ENCODE measurements around the gene REEP2. TPM values are rescaled to one million over a fixed set of nuclear protein-coding genes. Genes with fewer than 3 reads are reported as not detected.
"Not testable (repeated sequence)": the region's sequence is repeated elsewhere in the genome, so short reads cannot be mapped to it uniquely, and the experiment has no call there.

The REEP2 gene
- polyA plus RNA-seq, 1 experiment: 24.7 TPM

DNA sequence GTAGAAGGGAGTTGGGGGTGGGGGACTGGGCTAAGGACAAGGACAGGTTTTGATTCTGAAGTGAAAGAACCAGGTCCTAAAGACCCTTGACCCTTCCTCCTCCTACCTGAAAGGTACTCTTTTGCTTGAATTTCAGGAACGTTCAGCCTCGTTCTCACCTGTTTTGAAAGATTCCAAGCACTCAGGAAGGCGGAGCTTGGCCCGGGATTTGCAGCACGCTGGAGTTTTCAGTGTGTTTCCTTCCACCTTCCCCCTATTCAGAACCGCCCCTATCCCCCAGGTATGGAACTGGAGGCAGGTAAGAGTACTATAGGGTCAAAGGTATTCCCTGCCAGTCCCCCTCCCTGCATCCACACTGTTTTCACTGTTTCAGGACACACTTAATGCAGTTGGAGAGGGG, 33.5 kb downstream of the REEP2 start:
- DNase-seq (ENCODE audit: low read depth, low spot score): no peak
- ChIA-PET CTCF (interaction anchor here (1.1 kb wide), 1 partner anchor 31 kb away, joined by 3 read pairs; no protein-coding TSS in a partner anchor), POLR2A (no interaction called here)
- H3K9me3 ChIP-seq (ENCODE audit: control insufficient read depth, insufficient read depth, low read length): peaks cover 2% of the 10 kb centered on the region; the same call in 1 of the 2 replicates
- no peaks in the 10 kb centered on the region for H3K27me3 ChIP-seq (ENCODE audit: control insufficient read depth, insufficient read depth, low read length)
- no peak overlapping the region for H3K4me3 ChIP-seq (ENCODE audit: low read depth, low read length)
- no peak overlapping the region for H3K27ac ChIP-seq (ENCODE audit: low read depth, low read length)
- TF ChIP-seq, protein P1, sequence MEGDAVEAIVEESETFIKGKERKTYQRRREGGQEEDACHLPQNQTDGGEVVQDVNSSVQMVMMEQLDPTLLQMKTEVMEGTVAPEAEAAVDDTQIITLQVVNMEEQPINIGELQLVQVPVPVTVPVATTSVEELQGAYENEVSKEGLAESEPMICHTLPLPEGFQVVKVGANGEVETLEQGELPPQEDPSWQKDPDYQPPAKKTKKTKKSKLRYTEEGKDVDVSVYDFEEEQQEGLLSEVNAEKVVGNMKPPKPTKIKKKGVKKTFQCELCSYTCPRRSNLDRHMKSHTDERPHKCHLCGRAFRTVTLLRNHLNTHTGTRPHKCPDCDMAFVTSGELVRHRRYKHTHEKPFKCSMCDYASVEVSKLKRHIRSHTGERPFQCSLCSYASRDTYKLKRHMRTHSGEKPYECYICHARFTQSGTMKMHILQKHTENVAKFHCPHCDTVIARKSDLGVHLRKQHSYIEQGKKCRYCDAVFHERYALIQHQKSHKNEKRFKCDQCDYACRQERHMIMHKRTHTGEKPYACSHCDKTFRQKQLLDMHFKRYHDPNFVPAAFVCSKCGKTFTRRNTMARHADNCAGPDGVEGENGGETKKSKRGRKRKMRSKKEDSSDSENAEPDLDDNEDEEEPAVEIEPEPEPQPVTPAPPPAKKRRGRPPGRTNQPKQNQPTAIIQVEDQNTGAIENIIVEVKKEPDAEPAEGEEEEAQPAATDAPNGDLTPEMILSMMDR (IDR thresholded peaks at IDR 0.05; ENCODE audit: low read depth, low read length): no peak

DNA sequence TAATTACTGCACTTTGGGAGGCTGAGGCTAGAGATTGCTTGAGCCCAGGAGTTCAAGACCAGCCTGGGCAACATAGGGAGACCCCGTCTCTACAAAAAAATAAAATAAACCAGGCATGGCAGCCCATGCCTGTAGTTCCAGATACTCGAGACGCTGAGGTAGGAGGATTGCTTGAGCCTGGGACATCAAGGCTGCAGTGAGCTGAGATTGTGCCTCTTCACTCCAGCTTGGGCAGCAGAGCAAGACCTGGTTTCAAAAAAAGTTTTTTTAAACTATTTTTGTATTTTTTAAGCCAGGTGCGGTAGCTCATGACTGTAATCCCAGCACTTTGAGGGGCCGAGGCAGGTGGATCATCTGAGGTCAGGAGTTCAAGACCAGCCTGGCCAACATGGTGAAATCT, 34.3 kb downstream of the REEP2 start:
- H3K4me3 ChIP-seq (ENCODE audit: low read depth, low read length); DNase-seq (ENCODE audit: low read depth, low spot score); CTCF ChIA-PET; H3K9me3 ChIP-seq (ENCODE audit: control insufficient read depth, insufficient read depth, low read length); H3K27ac ChIP-seq (ENCODE audit: low read depth, low read length); H3K27me3 ChIP-seq (ENCODE audit: control insufficient read depth, insufficient read depth, low read length): not testable (repeated sequence)
- POLR2A ChIA-PET: interaction anchor here (1.0 kb wide), 1 partner anchor 8 kb away, joined by 4 read pairs; the partner anchor contains the start of gene EGR1

DNA sequence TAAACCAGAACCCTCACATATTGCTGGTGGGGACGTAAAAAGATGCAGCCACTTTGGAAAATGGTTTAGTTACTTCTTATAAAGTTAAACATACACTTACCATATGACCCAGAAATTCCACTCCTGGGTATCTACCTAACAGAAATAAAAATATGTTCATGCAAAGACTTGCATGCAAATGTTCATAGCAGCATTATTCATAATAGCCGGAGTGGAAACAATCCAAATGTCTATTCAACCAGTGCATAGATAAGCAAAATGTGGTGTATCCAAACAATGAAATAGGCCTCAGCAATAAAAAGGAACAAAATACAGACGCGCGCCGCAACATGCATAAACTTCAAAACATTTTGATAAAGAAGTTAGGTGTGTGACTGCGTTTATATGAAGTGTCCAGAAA, 38.1 kb downstream of the REEP2 start:
- POLR2A ChIA-PET: no interaction called here
- no peak for DNase-seq (ENCODE audit: low read depth, low spot score)
- CTCF ChIA-PET: no interaction called here
- Histone ChIP-seq H3K9me3 (ENCODE audit: control insufficient read depth, insufficient read depth, low read length) (no peaks in the 10 kb centered on the region), H3K27me3 (ENCODE audit: control insufficient read depth, insufficient read depth, low read length) (no peaks in the 10 kb centered on the region), H3K27ac (ENCODE audit: low read depth, low read length) (no peak overlapping the region), H3K4me3 (ENCODE audit: low read depth, low read length) (no peak overlapping the region)
- TF ChIP-seq, protein P1 (IDR thresholded peaks at IDR 0.05; ENCODE audit: low read depth, low read length): no peak

DNA sequence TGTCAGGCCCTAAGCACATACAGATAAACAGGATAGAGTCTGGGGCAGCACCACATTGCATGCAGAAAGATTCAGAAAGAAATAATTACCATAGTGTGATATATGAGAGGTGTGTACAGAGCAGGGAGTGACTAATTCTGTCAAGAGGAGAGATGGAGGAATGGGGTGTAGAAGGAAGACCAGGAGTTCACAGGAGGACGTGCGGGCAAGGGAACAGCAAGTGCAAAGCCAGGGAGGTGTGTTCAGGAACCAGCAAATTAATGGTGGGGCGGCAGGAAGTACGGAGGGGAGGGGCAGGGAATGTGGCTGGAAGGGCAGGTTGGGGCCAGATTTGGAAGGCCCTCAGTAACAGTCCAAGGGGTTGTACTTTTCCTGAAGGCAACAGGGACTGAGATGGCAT, 43.8 kb downstream of the REEP2 start:
- POLR2A ChIA-PET: no interaction called here
- Histone ChIP-seq H3K27ac (ENCODE audit: low read depth, low read length) (no peak overlapping the region), H3K4me3 (ENCODE audit: low read depth, low read length) (no peak overlapping the region), H3K27me3 (ENCODE audit: control insufficient read depth, insufficient read depth, low read length) (no peaks in the 10 kb centered on the region), H3K9me3 (ENCODE audit: control insufficient read depth, insufficient read depth, low read length) (no peaks in the 10 kb centered on the region)
- DNase-seq (ENCODE audit: low read depth, low spot score): no peak
- CTCF ChIA-PET: no interaction called here
- TF ChIP-seq, protein P1 (IDR thresholded peaks at IDR 0.05; ENCODE audit: low read depth, low read length): no peak

DNA sequence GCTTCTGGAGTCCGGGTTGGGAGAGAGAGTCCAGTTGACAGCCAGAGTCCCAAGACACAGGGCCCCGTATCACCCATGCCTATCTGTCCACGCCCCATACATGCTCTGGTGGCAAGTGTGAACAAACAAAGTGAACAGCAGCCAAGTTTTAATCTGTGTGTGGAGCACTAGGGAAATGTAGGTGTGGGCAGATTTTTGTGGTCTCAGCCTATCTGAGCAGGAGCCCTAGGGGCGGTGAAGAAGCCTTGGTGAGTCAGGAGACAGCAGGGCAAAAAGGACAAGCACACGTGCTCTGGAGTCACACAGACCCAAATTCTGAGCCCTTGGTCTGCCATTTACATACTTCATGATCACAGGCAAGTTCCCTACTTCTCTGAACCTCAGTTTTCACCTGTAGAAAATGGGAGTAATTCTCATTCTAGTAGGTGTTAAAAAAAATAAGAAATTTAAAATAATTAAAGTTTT, 49.7 kb downstream of the REEP2 start:
- no peak overlapping the region for H3K27ac ChIP-seq (ENCODE audit: low read depth, low read length)
- DNase-seq (ENCODE audit: low read depth, low spot score): no peak
- TF ChIP-seq, protein P1 (IDR thresholded peaks at IDR 0.05; ENCODE audit: low read depth, low read length): no peak
- H3K27me3 ChIP-seq (ENCODE audit: control insufficient read depth, insufficient read depth, low read length): no peaks in the 10 kb centered on the region
- CTCF ChIA-PET: no interaction called here
- no peak overlapping the region for H3K4me3 ChIP-seq (ENCODE audit: low read depth, low read length)
- POLR2A ChIA-PET: no interaction called here
- no peaks in the 10 kb centered on the region for H3K9me3 ChIP-seq (ENCODE audit: control insufficient read depth, insufficient read depth, low read length)

Data from AG04450 (cell line).